Smooth muscle cell of the brain vasculature (primary cell): ENCODE measurements around the gene DHX40.
"Not testable (repeated sequence)": the region's sequence is repeated elsewhere in the genome, so short reads cannot be mapped to it uniquely, and the experiment has no call there.

Experiments used
- DNase-seq: peaks from one replicate; pipeline ENCODE4 v3.0.0-alpha.2; 2012; ENCODE audit warnings: low read depth, low spot score

Gene DHX40

GRCh38 chr17:59558039-59558438, 7.4 kb upstream of the DHX40 start:
- no peak for DNase-seq

- DNase-seq: no peak
These were observed 6.5 kb upstream of the DHX40 start for GRCh38 chr17:59558953-59559352.

GRCh38 chr17:59561042-59561441, 4.4 kb upstream of the DHX40 start:
- DNase-seq: no peak

- peak; percentile 29 for DNase-seq
These were observed 532 bp downstream of the DHX40 start for GRCh38 chr17:59565959-59566324.

GRCh38 chr17:59569151-59569550, 3.7 kb downstream of the DHX40 start:
- not testable (repeated sequence) for DNase-seq

- no peak for DNase-seq
These were observed 7.0 kb downstream of the DHX40 start for GRCh38 chr17:59572301-59572924.

GRCh38 chr17:59584168-59584567, 18.8 kb downstream of the DHX40 start:
- DNase-seq: not testable (repeated sequence)

GRCh38 chr17:59600169-59600568, 34.8 kb downstream of the DHX40 start:
- DNase-seq: no peak

GRCh38 chr17:59601130-59601529, 35.7 kb downstream of the DHX40 start:
- no peak for DNase-seq

GRCh38 chr17:59607061-59607460, 41.7 kb downstream of the DHX40 start:
- DNase-seq: no peak

GRCh38 chr17:59607817-59608403, 42.5 kb downstream of the DHX40 start:
- DNase-seq: no peak

GRCh38 chr17:59611503-59611902, 46.1 kb downstream of the DHX40 start:
- DNase-seq: no peak

GRCh38 chr17:59616253-59616920, 51.0 kb downstream of the DHX40 start:
- no peak for DNase-seq

GRCh38 chr17:59617156-59617732, 51.8 kb downstream of the DHX40 start:
- no peak for DNase-seq

- DNase-seq: no peak
These were observed 53.6 kb downstream of the DHX40 start for GRCh38 chr17:59619035-59619297.

- DNase-seq: peak; percentile 96
These were observed 54.1 kb downstream of the DHX40 start, which contains the start of gene CLTC for GRCh38 chr17:59619298-59620063. Gene CLTC, plus strand, starts transcription at chr17:59619895. Its CDS starts 237 bp downstream, at chr17:59620132.

GRCh38 chr17:59620064-59620359, 54.6 kb downstream of the DHX40 start:
- DNase-seq: no peak

GRCh38 chr17:59620518-59621259, 55.3 kb downstream of the DHX40 start:
- no peak for DNase-seq

- no peak for DNase-seq
These were observed 56.4 kb downstream of the DHX40 start for GRCh38 chr17:59621771-59622170.

- no peak for DNase-seq
These were observed 57.7 kb downstream of the DHX40 start for GRCh38 chr17:59623151-59623550.

GRCh38 chr17:59626756-59627155, 61.3 kb downstream of the DHX40 start:
- DNase-seq: no peak

- DNase-seq: no peak
These were observed 61.9 kb downstream of the DHX40 start for GRCh38 chr17:59627274-59627673.
